HT-29 (cell line): ENCODE measurements around the gene NEUROG2. TPM values are rescaled to one million over a fixed set of nuclear protein-coding genes. Genes with fewer than 3 reads are reported as not detected.
"Not testable (repeated sequence)": the region's sequence is repeated elsewhere in the genome, so short reads cannot be mapped to it uniquely, and the experiment has no call there.

ENCODE experiments used
- DNase-seq: peaks from one replicate; pipeline ENCODE4 v3.0.0-alpha.2; 2015; ENCODE audit warnings: low spot score
- total RNA-seq: library from RNA; depleted of rRNA; stranded (reverse); fragments of >200 nt; shearing (Covaris generic); gene quantifications from 2 replicates; pipeline ENCODE4 v1.2.3, GENCODE V29; 2014; rRNA removed

The NEUROG2 gene
- not detected in 2 replicates for total RNA-seq

DNA sequence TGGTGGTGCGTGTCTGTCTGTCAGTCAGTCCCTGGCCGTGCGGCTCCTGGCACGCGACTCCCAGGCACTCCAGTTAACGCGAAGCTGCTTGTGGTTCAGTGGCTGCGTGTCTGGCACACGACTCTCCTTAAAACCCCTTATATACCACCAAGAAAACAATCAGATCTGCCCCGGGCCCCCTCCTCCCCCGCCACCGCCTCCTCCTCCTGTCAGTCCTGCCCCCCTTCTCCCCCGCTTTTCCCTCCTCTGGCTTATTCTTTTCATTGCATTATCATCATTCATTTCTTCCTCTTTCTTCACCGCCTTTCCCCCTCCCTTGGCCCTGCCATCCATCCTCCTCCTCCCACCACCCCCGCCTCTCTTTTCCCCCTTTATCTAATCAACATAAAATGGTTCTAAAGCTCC lies at the start of gene NEUROG2:
Gene NEUROG2, minus strand, starts transcription at position 115 of the 405 bp plus-strand sequence. CDS start 705 bp downstream, outside the sequence.
- DNase-seq, result no peak

DNA sequence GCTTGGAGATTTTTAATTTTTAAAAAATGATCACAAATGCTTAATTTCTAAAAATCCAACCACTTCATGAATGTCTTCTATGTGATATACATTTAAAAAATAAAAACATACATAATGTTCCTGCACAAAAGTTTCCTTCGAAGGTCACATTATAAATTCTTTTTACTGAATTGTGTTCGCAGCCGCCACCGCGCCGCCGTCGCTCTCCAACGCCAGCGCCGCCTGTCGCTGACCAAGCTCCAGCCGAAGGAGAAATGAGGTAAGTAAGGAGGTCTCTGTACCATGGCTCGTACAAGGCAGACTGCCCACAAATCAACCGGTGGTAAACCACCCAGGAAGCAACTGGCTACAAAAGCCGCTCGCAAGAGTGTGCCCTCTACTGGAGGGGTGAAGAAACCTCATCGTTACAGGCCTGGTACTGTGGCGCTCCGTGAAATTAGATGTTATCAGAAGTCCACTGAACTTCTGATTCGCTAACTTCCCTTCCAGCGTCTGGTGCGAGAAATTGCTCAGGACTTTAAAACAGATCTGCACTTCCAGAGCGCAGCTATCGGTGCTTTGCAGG lies 48.8 kb upstream of the NEUROG2 start:
- no peak for DNase-seq

DNA sequence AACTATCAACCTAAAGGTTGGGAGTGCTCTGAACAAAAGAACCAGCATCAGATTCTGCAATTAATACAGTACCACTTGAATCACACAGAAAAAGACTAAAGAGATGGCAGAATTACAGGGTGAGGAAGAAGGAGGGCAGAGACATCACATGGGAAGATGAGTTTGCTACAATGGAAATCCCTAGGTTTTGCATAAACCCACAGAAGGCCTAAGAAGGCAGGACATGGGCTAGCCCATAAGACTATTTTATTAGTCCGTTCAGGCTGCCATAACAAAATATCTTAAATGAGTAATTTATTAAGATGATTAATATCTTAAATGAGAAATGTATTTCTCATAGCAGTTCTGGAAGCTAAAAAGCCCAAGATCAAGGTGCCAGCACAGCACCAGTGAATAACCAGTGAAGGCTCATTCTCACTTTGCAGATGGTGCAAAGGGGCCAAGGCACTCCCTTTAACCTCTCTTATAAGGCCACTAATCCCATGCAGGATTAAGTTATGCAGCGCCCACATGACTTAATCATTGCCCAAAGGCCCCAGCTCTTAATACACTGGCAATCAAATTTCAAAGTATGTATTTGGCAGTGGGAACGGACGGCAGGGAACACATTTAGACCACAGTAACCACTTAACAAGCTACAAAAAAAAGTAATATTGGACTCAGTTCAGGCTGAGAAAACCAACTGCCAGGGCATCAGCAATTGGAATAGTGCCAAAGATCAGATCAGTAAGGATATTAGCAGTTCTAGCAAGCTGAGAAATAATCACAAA lies 47.6 kb upstream of the NEUROG2 start:
- no peak for DNase-seq

DNA sequence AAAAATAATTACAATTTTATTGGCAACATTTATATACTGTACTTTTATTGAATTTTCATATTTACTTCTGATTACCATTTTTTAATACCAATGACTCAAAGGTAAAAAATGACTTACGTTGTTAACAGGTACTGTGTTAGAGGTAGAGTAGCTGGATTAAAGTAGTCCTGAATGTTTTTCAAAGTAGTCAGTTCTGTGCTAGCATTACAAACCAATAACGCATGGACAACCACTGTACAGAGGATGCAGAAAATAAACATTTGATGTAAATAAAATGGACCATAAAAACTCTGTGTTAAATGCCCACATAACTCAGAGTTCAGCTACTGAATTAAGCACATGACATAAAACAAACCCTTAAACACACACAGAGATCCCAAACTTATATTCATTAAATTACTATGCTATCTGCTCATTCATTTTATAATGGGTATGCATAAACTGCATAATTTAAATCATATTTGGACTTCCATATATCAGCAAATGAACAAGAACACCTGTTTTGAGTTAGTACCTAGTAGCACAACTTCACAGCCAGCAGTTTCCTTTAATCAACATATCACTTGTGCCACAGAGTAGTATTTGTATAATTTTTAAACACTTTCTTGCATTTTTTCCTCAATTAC lies 46.4 kb upstream of the NEUROG2 start:
- DNase-seq, result no peak

DNA sequence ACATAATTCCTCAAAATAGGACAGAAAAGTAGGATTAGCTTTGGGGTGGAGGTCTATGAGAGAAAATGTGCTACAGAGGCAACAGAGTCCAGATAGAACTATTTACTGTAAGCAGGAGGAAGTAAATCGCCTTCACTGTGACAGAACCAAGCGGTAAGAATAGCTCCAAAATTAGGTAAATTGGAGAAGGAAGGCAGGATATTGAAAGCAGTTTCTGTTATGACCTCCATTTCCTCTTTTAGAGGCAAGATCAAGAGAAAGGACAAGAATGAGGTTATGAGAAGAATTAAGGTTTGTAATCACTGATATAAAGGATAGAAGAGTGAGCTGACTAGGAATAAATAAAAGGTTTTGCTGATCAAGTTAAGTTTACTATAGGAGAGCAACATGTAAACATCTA lies 44.1 kb upstream of the NEUROG2 start:
- DNase-seq, result no peak

DNA sequence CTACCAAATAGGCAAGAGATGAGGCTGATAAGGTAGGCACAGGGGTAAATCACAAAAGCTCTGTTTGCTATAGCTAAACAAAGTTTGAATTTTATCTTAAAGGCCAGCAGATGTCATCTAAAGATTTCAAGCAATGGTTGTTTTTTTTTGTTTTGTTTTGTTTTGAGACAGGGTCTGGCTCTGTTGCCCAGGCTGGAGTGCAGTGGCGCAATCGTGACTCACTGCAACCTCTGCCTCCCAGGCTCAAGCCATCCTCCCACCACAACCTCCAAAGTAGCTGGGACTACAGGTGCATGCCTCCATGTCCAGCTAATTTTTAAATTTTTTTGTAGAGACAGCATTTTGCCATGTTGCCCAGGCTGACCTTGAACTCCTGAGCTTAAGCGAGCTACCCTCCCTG lies 43.1 kb upstream of the NEUROG2 start:
- no peak for DNase-seq

DNA sequence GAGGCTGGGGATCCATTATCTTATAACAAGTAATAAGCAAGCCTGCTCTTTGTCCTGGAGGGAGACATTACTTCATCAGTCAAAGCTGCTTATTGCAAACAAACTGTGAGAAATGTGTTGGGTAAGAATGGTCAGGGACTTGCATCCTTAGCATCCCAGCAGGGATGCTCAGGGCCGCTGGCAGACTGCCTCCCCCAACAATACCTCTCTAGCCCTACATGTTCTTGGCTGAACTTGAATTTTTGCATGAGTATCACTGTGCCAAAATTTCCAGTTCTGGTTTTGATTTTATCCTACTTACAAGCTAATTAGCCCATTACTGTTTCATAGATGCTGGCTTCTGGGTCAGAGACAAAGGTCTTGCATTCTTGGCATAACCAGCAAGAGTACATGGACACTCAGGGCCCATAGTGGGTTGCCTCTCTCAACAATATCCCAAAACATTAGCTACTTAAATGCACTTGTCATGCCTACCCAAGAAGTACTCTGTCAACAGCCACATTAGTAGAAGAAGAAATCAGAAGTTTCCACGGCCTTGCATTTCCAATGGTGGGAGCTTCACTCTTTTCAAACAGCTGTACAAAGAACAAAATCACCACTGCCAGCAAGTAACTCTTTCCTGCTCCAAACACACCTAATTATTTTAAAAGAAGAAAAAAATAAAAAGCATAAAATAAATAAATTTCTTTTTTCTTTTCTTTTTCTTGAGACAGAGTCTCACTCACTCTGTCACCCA lies 41.9 kb upstream of the NEUROG2 start:
- no peak for DNase-seq

DNA sequence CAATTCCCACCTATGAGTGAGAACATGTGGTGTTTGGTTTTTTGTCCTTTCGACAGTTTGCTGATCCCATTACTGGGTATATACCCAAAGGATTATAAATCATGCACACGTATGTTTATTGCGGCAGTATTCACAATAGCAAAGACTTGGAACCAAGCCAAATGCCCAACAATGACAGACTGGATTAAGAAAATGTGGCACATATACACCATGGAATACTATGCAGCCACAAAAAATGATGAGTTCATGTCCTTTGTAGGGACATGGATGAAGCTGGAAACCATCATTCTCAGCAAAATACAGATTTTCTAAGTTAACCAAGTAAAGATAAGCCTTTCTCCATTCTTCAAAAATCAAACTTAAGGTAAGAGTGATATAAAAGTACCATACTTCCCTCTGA lies 38.3 kb upstream of the NEUROG2 start:
- not testable (repeated sequence) for DNase-seq

DNA sequence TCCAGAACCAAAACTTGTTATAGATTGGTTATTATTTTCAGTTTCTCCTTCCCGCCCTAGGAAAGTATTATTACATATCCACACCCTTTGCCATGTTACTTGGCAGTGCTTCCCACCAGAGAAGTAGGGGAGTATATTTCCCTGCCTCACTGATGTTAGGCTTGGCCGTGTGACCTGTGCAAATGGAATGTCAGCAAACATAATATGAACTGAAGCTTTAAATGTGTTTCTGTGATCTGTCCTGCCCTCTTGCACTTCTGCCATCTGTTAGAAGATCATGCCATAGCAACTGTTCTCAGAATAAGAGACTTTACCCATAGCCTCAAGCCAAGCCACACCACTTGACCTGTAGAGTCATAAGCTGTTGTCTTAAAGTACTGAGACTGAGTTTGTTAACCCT lies 36.7 kb upstream of the NEUROG2 start:
- peak; percentile 12 for DNase-seq

DNA sequence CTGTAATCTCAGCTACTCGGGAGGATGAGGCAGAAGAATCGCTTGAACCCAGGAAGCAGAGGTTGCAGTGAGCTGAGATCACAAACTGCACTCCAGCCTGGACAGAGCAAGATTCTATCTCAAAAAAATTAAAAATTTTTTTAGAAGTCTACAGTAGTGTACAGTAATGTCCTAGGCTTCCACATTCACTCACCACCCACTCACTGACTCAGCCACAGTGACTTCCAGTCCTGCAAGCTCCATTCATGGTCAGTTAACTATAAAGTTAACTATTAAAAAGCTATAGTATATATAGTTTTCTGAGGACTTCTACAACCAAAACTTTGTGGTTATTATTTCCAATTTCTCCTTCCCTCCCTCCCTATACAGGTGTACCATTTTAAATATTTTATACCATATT lies 34.7 kb upstream of the NEUROG2 start:
- DNase-seq, result no peak

DNA sequence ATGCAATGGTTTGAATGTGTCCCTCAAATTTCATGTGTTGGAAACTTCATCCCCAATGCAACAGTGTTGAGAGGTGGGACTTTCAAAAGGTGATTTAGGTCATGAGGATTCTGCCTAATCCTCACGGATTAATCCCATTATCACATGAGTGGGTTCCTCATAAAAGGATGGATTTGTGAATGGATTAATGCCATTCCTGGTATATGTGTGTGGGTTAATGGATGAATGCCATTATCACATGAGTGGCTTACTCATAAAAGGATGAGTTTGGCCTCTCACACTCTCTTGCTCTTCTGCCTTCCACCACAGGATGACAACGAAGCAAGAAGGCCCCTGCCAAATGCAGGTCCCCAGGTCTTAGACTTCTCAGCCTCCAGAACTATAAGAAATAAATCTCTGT lies 30.5 kb upstream of the NEUROG2 start:
- no peak for DNase-seq

DNA sequence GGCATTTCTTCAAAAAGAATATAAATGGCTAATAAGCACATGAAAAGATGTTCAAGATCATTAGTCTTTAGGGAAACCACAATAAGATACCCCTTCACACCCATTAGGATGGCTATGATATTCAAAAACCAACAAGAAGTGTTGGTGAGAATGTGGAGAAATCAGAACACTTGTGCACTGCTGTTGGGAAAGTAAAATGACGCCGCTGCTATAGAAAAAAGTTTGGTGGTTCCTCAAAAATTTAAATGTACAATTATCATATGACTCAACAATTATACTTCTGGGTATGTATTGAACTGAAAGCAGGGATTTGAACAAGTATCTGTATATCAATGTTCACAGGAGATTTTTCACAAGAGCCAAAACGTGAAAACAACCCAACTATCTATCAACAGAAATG lies 29.4 kb upstream of the NEUROG2 start:
- DNase-seq, result no peak

DNA sequence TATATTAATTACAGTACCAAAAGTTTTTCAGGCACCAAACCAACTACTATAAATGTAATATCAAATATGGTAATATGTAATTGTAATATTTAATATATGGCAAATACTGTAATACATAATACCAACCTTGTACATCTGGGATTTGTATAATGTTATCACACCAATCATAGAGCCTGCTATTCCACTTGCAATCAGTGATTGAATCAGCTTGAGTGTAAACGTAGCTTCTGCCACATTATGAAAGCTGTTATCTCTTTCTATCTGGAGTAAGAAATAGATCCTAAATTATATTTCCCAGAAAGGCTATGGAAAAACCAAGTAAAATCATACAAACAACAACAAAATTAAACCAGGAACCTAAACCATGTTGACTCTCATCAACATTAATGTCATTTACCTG lies 24.7 kb upstream of the NEUROG2 start:
- no peak for DNase-seq

DNA sequence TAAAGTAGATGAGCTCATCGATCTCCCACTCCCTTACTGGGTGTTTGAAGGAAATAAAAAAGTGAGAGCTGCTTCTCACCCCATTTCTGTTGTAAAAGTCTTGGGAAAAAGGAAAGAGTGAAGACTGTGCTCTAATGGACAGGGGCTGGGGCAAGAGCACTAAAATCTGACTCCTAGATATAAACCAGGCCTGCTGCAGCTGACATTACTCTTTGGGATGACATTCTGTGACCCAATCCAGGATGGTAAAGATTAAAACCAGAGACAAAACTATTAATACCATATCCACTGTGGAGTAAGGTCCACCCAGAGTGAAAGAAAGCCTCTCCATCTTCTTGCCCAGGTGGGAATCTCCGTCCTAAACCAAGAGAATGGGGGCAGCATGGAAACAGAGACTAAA lies 20.1 kb upstream of the NEUROG2 start:
- DNase-seq, result no peak

DNA sequence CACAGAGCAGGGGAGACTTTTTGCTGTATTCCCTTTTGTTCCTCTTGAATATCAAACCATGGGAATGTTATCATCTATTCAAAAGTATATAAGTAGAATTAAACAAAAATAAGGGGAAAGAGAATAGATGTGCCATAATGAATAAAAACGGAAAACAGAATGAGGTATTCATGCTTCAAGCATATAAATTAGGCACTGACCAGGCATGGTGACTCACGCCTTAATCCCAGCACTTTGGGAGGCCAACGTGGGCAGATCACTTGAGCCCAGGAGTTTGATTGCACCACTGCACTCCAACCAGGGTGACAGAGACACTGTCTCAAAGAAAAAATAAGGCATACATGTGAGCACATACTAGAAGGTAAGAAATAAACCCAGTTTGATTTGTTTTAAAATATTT lies 16.3 kb upstream of the NEUROG2 start:
- no peak for DNase-seq

DNA sequence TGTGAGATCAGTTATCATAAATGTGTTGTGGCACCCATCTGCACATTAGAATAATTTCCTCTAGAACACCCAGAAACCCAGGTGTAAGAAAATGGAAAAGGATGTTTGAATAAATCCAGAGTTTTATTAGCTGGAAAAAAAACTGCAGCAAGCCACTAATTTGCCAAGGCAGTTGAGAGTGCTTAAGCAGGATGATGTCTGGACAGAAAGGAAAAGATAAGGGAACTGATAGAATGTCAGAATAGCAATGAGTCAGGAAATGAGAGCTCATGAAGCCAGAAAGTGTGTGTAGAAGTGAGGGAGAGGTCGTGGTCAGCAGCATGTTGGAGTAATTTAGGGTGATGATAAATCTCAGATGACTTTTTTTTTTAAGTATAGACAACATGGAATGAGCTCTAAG lies 15.2 kb upstream of the NEUROG2 start:
- DNase-seq, result no peak

DNA sequence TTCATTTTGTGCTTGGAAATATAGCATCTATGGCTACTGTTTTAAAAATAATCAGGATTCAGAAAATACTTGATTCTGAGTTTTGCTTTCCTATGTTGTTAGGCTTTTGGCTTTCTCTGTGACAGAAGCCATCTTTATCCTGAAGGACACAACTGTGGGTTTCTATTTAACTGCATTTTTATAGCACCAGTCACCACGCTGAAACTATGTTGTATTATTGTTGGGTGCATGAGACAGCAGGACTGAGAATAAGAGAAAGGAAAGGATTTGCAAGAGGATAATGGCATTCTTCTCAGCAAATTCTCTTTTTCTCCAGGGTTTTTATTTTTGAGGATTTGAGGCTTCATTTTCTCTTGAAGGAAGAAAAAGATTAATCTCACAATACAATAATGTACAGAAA lies 10.1 kb upstream of the NEUROG2 start:
- no peak for DNase-seq

DNA sequence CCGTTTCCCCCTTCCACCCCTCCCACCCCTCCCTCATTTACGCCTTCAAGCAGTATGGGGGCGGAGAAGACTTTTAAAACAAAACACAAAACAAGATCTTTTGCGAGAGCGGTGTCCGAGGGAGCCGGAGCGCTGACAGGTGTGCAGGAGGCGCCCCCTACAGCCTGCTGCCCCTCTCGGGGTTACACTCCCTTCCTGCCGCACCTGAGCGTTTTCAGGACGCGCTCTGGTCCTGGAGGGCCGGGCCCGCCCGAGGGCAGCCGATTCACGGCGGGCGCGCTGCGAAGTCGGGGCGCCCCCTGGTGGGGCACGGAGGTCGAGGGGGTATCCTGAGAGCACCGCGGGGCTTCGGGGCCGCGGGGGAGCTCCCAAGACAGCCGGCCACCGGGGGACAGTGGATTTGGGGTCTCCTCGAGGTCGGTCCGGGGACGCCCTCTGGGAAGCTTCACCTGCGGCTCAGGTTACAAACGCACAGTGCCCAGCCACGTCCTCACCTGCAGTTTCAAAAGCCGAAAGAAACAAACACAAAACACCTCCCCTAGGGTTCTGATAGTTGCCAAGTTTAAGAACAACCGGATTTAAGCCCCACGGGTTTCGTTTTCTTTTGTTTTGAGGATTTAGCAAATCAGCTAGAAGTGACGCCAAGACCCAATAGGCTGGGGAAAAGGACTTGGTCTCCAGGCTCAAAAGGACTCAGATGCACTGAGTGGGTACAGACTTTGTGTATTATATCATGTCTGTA lies 8.0 kb upstream of the NEUROG2 start:
- DNase-seq, result peak; percentile 85

DNA sequence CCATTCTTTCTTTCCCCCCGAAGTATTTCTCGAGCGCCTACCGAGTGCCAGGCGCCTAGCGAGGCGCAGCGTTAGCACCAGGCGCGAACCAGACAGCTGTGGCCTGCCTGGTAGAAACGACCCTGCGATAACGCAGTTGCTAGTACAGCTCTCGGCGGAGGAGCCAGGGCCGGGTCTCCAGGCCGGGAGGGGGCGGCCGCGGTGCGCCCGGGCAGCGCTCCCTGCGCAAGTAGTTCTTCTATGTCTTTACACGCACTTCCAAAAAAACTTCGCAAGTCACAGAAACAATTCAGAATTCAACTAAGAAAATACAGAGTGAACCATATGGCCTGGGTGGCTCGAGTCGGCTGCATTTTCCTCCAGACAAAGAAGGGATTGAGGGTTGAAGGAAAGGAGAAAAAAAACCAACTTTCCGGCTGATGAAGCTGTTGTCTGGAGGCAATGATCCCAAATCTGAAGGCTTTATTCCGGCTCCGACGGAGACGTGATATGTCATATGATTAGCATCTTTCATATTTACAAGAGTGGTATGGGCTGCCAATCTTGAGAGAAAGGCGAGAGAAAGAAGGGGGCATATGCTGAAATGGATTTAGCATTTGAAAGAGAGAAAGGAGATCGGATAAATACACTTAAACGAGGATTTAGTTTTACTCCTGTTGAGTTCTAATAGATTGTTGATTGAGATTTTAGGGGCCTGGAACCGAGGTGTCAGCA lies 7.2 kb upstream of the NEUROG2 start:
- DNase-seq, result no peak

DNA sequence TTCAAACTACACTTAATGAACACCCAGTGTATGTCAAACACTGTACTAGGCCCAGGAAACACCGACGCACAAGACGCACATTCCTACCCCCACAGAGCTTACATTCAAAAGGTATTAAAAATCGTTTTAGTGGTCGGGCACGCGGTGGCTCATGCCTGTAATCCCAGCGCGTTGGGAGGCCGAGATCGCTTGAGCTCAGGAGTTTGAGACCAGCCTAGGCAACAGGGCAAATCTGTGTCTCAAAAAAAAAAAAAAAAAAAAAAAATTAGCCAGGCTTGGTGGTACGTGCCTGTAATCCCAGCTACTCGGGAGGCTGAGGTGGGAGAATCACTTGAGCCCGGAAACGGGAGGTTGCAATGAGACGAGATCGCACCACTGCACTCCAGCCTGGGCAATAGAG lies 6.5 kb upstream of the NEUROG2 start:
- not testable (repeated sequence) for DNase-seq
